Lower leg skin (tissue), 4 donors: ENCODE results near the gene SCNN1B. TPM values are rescaled to one million over a fixed set of nuclear protein-coding genes. Genes with fewer than 3 reads are reported as not detected.
"Not testable (repeated sequence)": the region's sequence is repeated elsewhere in the genome, so short reads cannot be mapped to it uniquely, and the experiment has no call there.

Experiments used
- DNase-seq, 2 donors: peaks; one replicate each; pipeline ENCODE4 v3.0.0-alpha.2; 2019; ENCODE audit warnings: low spot score in 2 of 2
- H3K4me3 ChIP-seq: fragments of 200-600 bp; sonication (generic); 2 replicates; pipeline ENCODE4 v1.5.1; 2017; ENCODE audit warnings: mild to moderate bottlenecking, low read depth; ENCODE audit not compliant: poor library complexity, severe bottlenecking
- POLR2A ChIP-seq, 2 donors: fragments of 450-650 bp; IDR thresholded peaks; one replicate each; pipeline ENCODE4 v1.6.1; 2016 to 2017; ENCODE audit warnings: antibody characterized with exemption in 2 of 2, mild to moderate bottlenecking in 1 of 2, moderate library complexity in 1 of 2
- WGBS, 2 donors: methylation state at CpG; one replicate each; pipeline ENCODE4 v1.1.5; 2018; 5-methylcytosine and 5-hydroxymethylcytosine counted together
- intact Hi-C: fragments of 100-400 bp; cut with DNase I; formaldehyde crosslinking; loops from one replicate; pipeline ENCODE4 v1.15.0; 2023; ENCODE audit warnings: low total_unique reads
- total RNA-seq, 4 donors: library from RNA; depleted of rRNA; stranded (reverse); fragments of >200 nt; gene quantifications; one replicate each; pipeline ENCODE4 v1.1.0, GENCODE V29; 2016
- TF ChIP-seq, protein P1 (sequence below), 3 donors: fragments of 450-650 bp; IDR thresholded peaks; one replicate each; pipeline ENCODE4 v1.5.1; 2016; ENCODE audit warnings: antibody characterized with exemption in 3 of 3, mild to moderate bottlenecking in 3 of 3, moderate library complexity in 2 of 3

Gene SCNN1B
- total RNA-seq, 4 donors from 2014 or later: 33.4 to 91.4 (median 76.6) TPM

DNA sequence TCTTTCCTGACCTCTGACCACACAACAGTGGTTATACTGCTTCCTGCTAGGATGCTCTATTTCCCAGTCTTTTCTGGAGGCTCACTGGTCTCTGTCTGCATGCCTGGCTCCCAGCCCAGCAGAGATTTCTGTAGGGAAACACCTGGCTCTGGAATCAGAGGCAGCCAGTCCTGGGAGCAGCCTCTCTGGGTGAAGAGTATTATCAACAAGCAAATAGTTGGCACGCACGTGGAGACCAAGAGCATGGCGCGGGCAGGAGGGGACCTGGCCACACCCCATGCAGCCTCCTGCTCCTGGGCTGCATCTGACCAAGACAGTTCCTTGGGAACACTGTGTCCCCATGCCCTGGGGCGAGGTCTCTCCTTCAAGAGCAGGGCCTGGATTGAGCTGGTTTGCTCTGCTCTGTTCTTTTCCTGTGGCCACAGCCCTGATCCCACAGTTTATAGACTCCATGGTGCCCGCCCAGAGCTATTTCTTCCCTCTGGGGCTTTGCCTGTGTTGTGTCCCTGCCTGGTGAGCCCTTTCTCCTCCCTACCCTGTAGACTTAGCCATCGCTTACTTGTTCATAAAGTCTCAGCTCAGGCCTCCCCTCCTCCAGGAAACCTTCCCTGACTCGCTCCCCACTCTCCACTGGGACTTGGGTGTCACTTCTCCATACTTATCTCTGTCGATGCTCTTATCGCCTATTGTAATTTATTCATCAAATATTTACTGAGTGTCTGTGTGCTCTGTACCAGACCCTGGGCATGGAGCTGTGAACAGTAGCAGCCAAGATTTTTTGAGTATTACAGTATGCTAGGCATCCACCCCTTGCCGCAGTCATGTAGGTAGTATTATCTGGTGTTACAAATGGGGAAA, 60.6 kb downstream of the SCNN1B start:
- no peak overlapping the region for H3K4me3 ChIP-seq
- intact Hi-C loops: no loop called here
- WGBS, 2 donors: 69 to 80% methylated on average over 7 to 11 of the region's 11 CpGs
- DNase-seq: peak; percentile 45 to 90
- TF ChIP-seq, protein P1, sequence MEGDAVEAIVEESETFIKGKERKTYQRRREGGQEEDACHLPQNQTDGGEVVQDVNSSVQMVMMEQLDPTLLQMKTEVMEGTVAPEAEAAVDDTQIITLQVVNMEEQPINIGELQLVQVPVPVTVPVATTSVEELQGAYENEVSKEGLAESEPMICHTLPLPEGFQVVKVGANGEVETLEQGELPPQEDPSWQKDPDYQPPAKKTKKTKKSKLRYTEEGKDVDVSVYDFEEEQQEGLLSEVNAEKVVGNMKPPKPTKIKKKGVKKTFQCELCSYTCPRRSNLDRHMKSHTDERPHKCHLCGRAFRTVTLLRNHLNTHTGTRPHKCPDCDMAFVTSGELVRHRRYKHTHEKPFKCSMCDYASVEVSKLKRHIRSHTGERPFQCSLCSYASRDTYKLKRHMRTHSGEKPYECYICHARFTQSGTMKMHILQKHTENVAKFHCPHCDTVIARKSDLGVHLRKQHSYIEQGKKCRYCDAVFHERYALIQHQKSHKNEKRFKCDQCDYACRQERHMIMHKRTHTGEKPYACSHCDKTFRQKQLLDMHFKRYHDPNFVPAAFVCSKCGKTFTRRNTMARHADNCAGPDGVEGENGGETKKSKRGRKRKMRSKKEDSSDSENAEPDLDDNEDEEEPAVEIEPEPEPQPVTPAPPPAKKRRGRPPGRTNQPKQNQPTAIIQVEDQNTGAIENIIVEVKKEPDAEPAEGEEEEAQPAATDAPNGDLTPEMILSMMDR (IDR thresholded peaks at IDR 0.05): no peak
- no peak for TF ChIP-seq POLR2A (IDR thresholded peaks at IDR 0.05)

DNA sequence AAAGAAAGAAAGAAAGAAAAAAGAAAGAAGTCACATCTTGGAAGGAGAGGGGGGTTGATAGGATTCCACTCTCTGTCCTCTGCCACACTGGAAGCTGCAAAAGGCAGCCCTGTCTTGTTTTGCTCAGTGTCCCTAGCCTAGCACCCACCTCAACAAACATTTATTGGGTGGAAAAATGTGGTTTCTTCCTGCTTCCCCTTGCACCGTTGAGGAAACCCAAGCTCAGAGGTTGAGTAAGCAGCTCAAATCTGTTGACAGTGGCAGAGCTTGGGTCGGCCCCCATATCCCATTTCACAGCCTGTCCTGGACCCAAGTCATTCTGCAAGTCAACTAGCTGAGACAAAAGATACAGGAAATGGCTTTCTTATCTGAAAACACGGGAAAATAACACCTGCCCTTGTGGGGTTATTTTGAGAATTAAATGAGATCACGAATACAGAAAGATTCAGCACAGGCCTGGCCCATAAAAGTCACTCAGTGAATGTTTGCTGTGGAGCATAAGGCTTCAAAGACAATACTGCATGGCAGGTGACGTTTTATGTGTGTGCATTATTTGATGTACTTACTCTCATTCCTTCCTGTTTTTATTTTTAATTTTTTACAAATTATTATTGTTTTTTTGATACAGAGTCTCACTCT, 63.6 kb downstream of the SCNN1B start:
- no peak for DNase-seq
- TF ChIP-seq POLR2A (IDR thresholded peaks at IDR 0.05): no peak
- TF ChIP-seq, protein P1 (IDR thresholded peaks at IDR 0.05): no peak
- intact Hi-C loops: no loop called here
- WGBS, 2 donors: 42 to 48% methylated on average over 5 of the region's 5 CpGs
- H3K4me3 ChIP-seq: no peak overlapping the region

DNA sequence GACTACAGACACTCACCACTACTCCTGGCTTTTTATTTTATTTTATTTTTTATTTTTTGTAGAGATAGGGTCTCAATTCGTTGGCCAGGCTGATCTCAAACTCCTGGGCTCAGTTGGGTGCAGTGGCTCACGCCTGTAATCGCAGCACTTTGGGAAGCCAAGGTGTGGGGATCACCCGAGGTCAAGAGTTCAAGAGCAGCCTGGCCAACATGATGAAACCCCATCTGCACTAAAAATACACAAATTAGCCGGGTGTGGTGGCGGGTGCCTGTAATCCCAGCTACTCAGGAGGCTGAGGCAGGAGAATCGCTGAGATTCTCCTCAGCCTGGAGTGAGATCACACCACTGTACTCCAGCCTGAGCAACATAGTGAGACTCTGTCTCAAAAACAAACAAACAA, 64.2 kb downstream of the SCNN1B start:
- H3K4me3 ChIP-seq, DNase-seq, intact Hi-C loops: not testable (repeated sequence)
- WGBS, 2 donors: 82 to 84% methylated on average over 7 of the region's 7 CpGs

DNA sequence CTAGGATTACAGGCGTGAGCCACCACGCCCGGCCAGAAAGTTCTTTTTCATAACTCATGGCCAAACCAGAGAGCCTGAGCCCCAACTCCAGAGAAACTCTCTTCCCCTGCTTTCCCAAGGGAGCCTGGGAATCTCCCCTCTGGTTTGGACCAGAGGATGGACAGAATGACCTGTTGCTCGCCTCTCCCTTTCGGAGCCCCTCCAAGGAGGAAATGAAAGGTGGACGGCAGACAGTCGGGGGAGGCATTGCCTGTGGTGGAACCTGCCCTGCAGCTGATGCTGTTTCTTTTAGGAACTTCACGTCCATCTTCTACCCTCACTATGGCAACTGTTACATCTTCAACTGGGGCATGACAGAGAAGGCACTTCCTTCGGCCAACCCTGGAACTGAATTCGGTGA, 65.5 kb downstream of the SCNN1B start:
- intact Hi-C loops: no loop called here
- no peak overlapping the region for H3K4me3 ChIP-seq
- no peak for TF ChIP-seq POLR2A (IDR thresholded peaks at IDR 0.05)
- TF ChIP-seq, protein P1 (IDR thresholded peaks at IDR 0.05): no peak
- WGBS, 2 donors: 84 to 87% methylated on average over 10 of the region's 10 CpGs
- DNase-seq: no peak

DNA sequence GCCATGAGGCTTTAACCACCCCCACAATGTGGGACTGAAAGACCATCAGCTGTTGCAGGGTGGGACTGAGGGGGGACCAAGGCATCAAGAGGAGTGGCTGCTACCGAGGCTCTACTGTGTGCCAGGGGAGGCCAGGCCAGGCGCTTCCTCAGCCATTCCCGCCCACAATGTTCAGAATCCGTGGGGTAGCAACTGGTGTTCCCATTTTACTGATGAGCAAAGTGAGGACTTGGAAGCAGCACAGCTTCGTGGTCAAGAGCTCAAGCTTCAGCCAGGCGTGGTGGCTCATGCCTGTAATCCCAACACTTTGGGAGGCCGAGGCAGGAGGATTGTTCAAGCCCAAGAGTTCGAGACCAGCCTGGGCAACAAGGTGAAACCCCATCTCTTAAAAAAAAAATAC, 65.9 kb downstream of the SCNN1B start:
- TF ChIP-seq, protein P1 (IDR thresholded peaks at IDR 0.05): no peak
- TF ChIP-seq POLR2A (IDR thresholded peaks at IDR 0.05): no peak
- intact Hi-C loops: no loop called here
- no peak for DNase-seq
- 83 to 84% methylated on average over 8 of the region's 8 CpGs for WGBS, 2 donors
- no peak overlapping the region for H3K4me3 ChIP-seq

DNA sequence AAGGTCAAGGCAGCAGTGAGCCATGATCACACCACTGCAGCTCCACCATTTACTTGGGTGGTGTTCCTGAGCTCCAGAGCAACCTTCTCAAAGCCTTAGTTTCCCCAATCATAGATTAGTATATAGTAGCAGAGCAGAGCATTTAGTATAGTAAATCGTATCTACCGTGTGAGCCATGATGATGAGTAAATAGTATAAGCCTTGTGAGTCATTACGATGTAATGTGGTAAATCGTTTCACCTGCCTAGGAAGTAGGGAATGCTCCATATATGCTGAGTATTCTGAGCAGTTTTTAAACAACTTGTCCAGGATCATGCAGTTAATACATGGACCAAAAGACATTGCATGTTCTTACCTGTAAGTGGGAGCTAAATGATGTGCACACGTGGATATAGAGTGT, 66.4 kb downstream of the SCNN1B start:
- no peak overlapping the region for H3K4me3 ChIP-seq
- no peak for DNase-seq
- intact Hi-C loops: no loop called here
- WGBS, 2 donors: 60 to 63% methylated on average over 5 of the region's 5 CpGs
- no peak for TF ChIP-seq POLR2A (IDR thresholded peaks at IDR 0.05)
- TF ChIP-seq, protein P1 (IDR thresholded peaks at IDR 0.05): no peak
